SK-N-SH (cell line): ENCODE data around the gene ROR2.

Experiments
- POLR2AphosphoS5 ChIP-seq: IDR thresholded peaks from 2 replicates; pipeline ENCODE4 v1.6.1; 2012; ENCODE audit warnings: low read depth, low read length
- SIN3A ChIP-seq: IDR thresholded peaks from 2 replicates; pipeline ENCODE4 v1.6.1; 2012; ENCODE audit warnings: low read depth, mild to moderate bottlenecking, low read length, moderate library complexity, borderline replicate concordance
- TF ChIP-seq, protein P1 (sequence below): fragments of 200-600 bp; sonication (generic); IDR thresholded peaks from 2 replicates; pipeline ENCODE4 v1.6.1; 2017; ENCODE audit warnings: antibody characterized with exemption, mild to moderate bottlenecking, moderate library complexity

DNA sequence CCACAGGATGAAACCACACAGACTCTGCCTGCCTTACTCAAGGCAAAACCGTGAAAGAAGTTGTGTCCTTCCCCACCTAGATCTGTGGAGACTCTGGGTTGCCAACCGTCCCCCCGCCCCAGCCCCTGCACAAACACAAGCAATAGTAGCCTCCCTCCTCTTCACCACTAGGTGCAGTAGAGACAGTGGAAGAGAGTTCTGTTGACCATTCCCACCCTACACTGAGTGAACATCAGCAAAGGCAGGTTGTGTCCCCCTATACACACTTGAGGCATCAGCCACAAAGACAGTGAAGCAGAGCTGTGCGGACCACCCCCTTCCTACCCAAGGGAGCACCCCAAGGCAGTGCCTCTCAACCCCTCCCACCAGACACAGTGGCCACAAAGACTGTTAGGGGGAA lies 302.7 kb downstream of the ROR2 start:
- TF ChIP-seq, protein P1, sequence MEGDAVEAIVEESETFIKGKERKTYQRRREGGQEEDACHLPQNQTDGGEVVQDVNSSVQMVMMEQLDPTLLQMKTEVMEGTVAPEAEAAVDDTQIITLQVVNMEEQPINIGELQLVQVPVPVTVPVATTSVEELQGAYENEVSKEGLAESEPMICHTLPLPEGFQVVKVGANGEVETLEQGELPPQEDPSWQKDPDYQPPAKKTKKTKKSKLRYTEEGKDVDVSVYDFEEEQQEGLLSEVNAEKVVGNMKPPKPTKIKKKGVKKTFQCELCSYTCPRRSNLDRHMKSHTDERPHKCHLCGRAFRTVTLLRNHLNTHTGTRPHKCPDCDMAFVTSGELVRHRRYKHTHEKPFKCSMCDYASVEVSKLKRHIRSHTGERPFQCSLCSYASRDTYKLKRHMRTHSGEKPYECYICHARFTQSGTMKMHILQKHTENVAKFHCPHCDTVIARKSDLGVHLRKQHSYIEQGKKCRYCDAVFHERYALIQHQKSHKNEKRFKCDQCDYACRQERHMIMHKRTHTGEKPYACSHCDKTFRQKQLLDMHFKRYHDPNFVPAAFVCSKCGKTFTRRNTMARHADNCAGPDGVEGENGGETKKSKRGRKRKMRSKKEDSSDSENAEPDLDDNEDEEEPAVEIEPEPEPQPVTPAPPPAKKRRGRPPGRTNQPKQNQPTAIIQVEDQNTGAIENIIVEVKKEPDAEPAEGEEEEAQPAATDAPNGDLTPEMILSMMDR = no peak
- TF ChIP-seq SIN3A = no peak
- no peak for TF ChIP-seq POLR2AphosphoS5
